Epithelial cell of proximal tubule (primary cell): Measurements from ENCODE around the gene JMJD6. TPM values are rescaled to one million over a fixed set of nuclear protein-coding genes. Genes with fewer than 3 reads are reported as not detected.

ENCODE experiments used
- DNase-seq: peaks from one replicate; pipeline ENCODE4 v3.0.0-alpha.2; 2011; ENCODE audit warnings: low read depth
- H3K4me3 ChIP-seq: 2 replicates; pipeline ENCODE4 v1.5.1; 2011; ENCODE audit warnings: low read depth, mild to moderate bottlenecking, low read length
- CTCF ChIP-seq: conservative IDR thresholded peaks from 2 replicates; pipeline ENCODE4 v1.5.1; 2012; ENCODE audit warnings: low read depth, mild to moderate bottlenecking, low read length
- total RNA-seq: library from RNA; depleted of rRNA; stranded (reverse); fragments of >200 nt; gene quantifications from 2 replicates; pipeline ENCODE4 v1.2.3, GENCODE V29; 2015

The JMJD6 gene
- total RNA-seq, 1 donor from 2014 or later, result 41.2 TPM

GRCh38 chr17:76706817-76707216 lies 19.6 kb downstream of the JMJD6 start:
- no peak overlapping the region for H3K4me3 ChIP-seq
- DNase-seq, result no peak
- TF ChIP-seq CTCF, result no peak

GRCh38 chr17:76704805-76705204 lies 21.6 kb downstream of the JMJD6 start:
- no peak for DNase-seq
- no peak for TF ChIP-seq CTCF
- H3K4me3 ChIP-seq, result no peak overlapping the region

GRCh38 chr17:76702941-76703637 lies 23.3 kb downstream of the JMJD6 start:
- DNase-seq, result no peak
- TF ChIP-seq CTCF, result no peak
- H3K4me3 ChIP-seq, result no peak overlapping the region

GRCh38 chr17:76702076-76702475 lies 24.3 kb downstream of the JMJD6 start:
- TF ChIP-seq CTCF, result no peak
- no peak for DNase-seq
- H3K4me3 ChIP-seq, result no peak overlapping the region

GRCh38 chr17:76701471-76701967 lies 24.9 kb downstream of the JMJD6 start:
- TF ChIP-seq CTCF, result no peak
- no peak for DNase-seq

GRCh38 chr17:76700617-76701470 lies 25.6 kb downstream of the JMJD6 start:
- DNase-seq, result no peak
- H3K4me3 ChIP-seq, result no peak overlapping the region
- TF ChIP-seq CTCF, result no peak

More at GRCh38 chr17:76701471-76701967, 24.9 kb downstream of the JMJD6 start:
- no peak overlapping the region for H3K4me3 ChIP-seq
